Chondrocyte (in vitro differentiated cells): ENCODE measurements around the gene DNAH1. TPM values are rescaled to one million over a fixed set of nuclear protein-coding genes. Genes with fewer than 3 reads are reported as not detected.

ENCODE experiments used
- DNase-seq: peaks from one replicate; pipeline ENCODE4 v3.0.0; 2021; ENCODE audit warnings: mixed read lengths, low spot score
- H3K27ac Mint-ChIP-seq: one replicate; pipeline ENCODE4 v1.8.0; 2021; ENCODE audit warnings: mild to moderate bottlenecking, moderate library complexity, mixed read lengths; ENCODE audit not compliant: unreplicated experiment
- H3K27me3 Mint-ChIP-seq: 2 replicates; pipeline ENCODE4 v1.8.0; 2021; ENCODE audit warnings: low read depth, mixed read lengths
- H3K36me3 Mint-ChIP-seq: 2 replicates; pipeline ENCODE4 v1.8.0; 2021; ENCODE audit warnings: low read depth, mixed read lengths
- H3K4me1 Mint-ChIP-seq: 2 replicates; pipeline ENCODE4 v1.8.0; 2021; ENCODE audit warnings: low read depth, mild to moderate bottlenecking, mixed read lengths
- H3K4me3 Mint-ChIP-seq: one replicate; pipeline ENCODE4 v1.8.0; 2021; ENCODE audit warnings: mild to moderate bottlenecking, moderate library complexity, mixed read lengths; ENCODE audit not compliant: unreplicated experiment
- H3K9me3 Mint-ChIP-seq: 2 replicates; pipeline ENCODE4 v1.8.0; 2021; ENCODE audit warnings: low read depth, mixed read lengths
- CTCF ChIP-seq: fragments of 200-600 bp; sonication (generic); IDR thresholded peaks from 2 replicates; pipeline ENCODE4 v1.5.0; 2021; ENCODE audit warnings: antibody characterized with exemption, mild to moderate bottlenecking, moderate library complexity
- total RNA-seq: library from RNA; stranded (reverse); gene quantifications from 3 replicates; pipeline ENCODE4 v1.2.1, GENCODE V29; 2021

The DNAH1 gene
- total RNA-seq, 1 donor from 2014 or later: 5.0 TPM

GRCh38 chr3:52437326-52438103 is 121.4 kb downstream of the DNAH1 start:
- peak; percentile 89 for DNase-seq
- no peak overlapping the region for H3K27ac Mint-ChIP-seq
- H3K4me1 Mint-ChIP-seq: no peaks in the 10 kb centered on the region
- no peak for TF ChIP-seq CTCF
- no peak overlapping the region for H3K4me3 Mint-ChIP-seq
- H3K27me3 Mint-ChIP-seq: no peaks in the 10 kb centered on the region
- H3K36me3 Mint-ChIP-seq: no peaks in the 10 kb centered on the region
- H3K9me3 Mint-ChIP-seq: no peaks in the 10 kb centered on the region

GRCh38 chr3:52438104-52438376 is 121.9 kb downstream of the DNAH1 start:
- Mint-ChIP-seq H3K27ac (no peak overlapping the region), H3K36me3 (no peaks in the 10 kb centered on the region), H3K4me1 (no peaks in the 10 kb centered on the region), H3K9me3 (no peaks in the 10 kb centered on the region), H3K4me3 (no peak overlapping the region), H3K27me3 (no peaks in the 10 kb centered on the region)
- no peak for TF ChIP-seq CTCF
- no peak for DNase-seq

- H3K27ac Mint-ChIP-seq: no peak overlapping the region
- DNase-seq: no peak
- no peak for TF ChIP-seq CTCF
- no peaks in the 10 kb centered on the region for H3K9me3 Mint-ChIP-seq
- H3K36me3 Mint-ChIP-seq: no peaks in the 10 kb centered on the region
- no peaks in the 10 kb centered on the region for H3K27me3 Mint-ChIP-seq
- H3K4me3 Mint-ChIP-seq: no peak overlapping the region
- no peaks in the 10 kb centered on the region for H3K4me1 Mint-ChIP-seq
These were observed 122.7 kb downstream of the DNAH1 start for GRCh38 chr3:52438579-52439425.

- no peak overlapping the region for H3K4me3 Mint-ChIP-seq
- no peaks in the 10 kb centered on the region for H3K4me1 Mint-ChIP-seq
- no peaks in the 10 kb centered on the region for H3K27me3 Mint-ChIP-seq
- H3K9me3 Mint-ChIP-seq: no peaks in the 10 kb centered on the region
- H3K27ac Mint-ChIP-seq: no peak overlapping the region
- no peaks in the 10 kb centered on the region for H3K36me3 Mint-ChIP-seq
- DNase-seq: no peak
- TF ChIP-seq CTCF: no peak
These were observed 123.5 kb downstream of the DNAH1 start for GRCh38 chr3:52439426-52440248.

DNA sequence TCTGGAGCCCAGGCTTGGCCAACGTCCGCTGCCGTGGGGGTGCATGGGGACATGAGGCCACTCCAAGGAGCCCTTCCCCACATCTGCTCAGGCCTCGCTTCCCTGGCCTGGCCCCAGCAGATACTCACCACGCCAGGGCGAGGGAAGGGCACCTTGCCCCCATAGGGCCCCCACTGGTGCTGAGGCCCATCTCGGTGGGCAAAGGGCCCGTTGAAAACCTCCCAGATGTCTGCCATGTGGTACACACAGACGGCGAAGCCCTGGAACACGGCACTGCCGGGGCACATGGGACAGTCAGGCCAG is 124.1 kb downstream of the DNAH1 start:
- no peaks in the 10 kb centered on the region for H3K27me3 Mint-ChIP-seq
- H3K36me3 Mint-ChIP-seq: no peaks in the 10 kb centered on the region
- H3K9me3 Mint-ChIP-seq: no peaks in the 10 kb centered on the region
- H3K27ac Mint-ChIP-seq: no peak overlapping the region
- peaks cover 2% of the 10 kb centered on the region for H3K4me1 Mint-ChIP-seq
- H3K4me3 Mint-ChIP-seq: no peak overlapping the region
- no peak for DNase-seq
- no peak for TF ChIP-seq CTCF
